Lower lobe of right lung (tissue), 2 donors: ENCODE results near the gene ANKRD11. TPM values are rescaled to one million over a fixed set of nuclear protein-coding genes. Genes with fewer than 3 reads are reported as not detected.

Source experiments
- ATAC-seq, 2 donors: fragments of 200-7000 bp; cut with Tn5 transposase; one replicate each; pipeline ENCODE4 v1.9.1; 2020 to 2022; ENCODE audit warnings: mild to moderate bottlenecking in 2 of 2, moderate library complexity in 2 of 2
- DNase-seq: peaks from one replicate; pipeline ENCODE4 v3.0.0-alpha.2; 2020
- H3K27ac ChIP-seq: fragments of 200-600 bp; one replicate; pipeline ENCODE4 v1.8.0; 2022
- H3K27me3 ChIP-seq: fragments of 200-600 bp; one replicate; pipeline ENCODE4 v1.8.0; 2022; ENCODE audit warnings: low read depth
- H3K36me3 ChIP-seq: fragments of 200-600 bp; one replicate; pipeline ENCODE4 v1.8.0; 2022; ENCODE audit warnings: mild to moderate bottlenecking
- H3K4me1 ChIP-seq: fragments of 200-600 bp; one replicate; pipeline ENCODE4 v1.8.0; 2022
- H3K4me3 ChIP-seq: fragments of 200-600 bp; one replicate; pipeline ENCODE4 v1.8.0; 2022; ENCODE audit warnings: mild to moderate bottlenecking
- H3K9me3 ChIP-seq: fragments of 200-600 bp; one replicate; pipeline ENCODE4 v1.8.0; 2022
- CTCF ChIP-seq: fragments of 200-600 bp; IDR thresholded peaks from one replicate; pipeline ENCODE4 v1.8.0; 2022; ENCODE audit warnings: antibody characterized with exemption, mild to moderate bottlenecking
- intact Hi-C: fragments of 100-400 bp; cut with DNase I; formaldehyde crosslinking; loops from one replicate; pipeline ENCODE4 v1.11.0; 2022
- total RNA-seq: library from RNA; stranded (reverse); fragmentation: NEBNext Ultra II Directional; extraction: Animal tissue kit (Norgen Biotek cat#: 25700); gene quantifications from one replicate; pipeline ENCODE4 v1.2.1, GENCODE V29; 2021
- donor health status: DM: no; HTN: yes; CAD: no; lungs with severe emphysema.

The ANKRD11 gene
- total RNA-seq, 1 donor from 2014 or later = 127 TPM

GRCh38 chr16:89476811-89477261 lies 13.5 kb downstream of the ANKRD11 start:
- no peak overlapping the region for H3K4me3 ChIP-seq

GRCh38 chr16:89476379-89476778 lies 14.0 kb downstream of the ANKRD11 start:
- ATAC-seq (peak in 1 of 2 donors; percentile 28), DNase-seq (no peak)
- no peaks in the 10 kb centered on the region for H3K9me3 ChIP-seq
- H3K4me1 ChIP-seq = peaks cover 97% of the 10 kb centered on the region
- H3K27me3 ChIP-seq = no peaks in the 10 kb centered on the region
- intact Hi-C loops = no loop called here
- H3K4me3 ChIP-seq = no peak overlapping the region
- no peak for TF ChIP-seq CTCF
- no peaks in the 10 kb centered on the region for H3K36me3 ChIP-seq
- no peak overlapping the region for H3K27ac ChIP-seq

More at GRCh38 chr16:89476811-89477261, 13.5 kb downstream of the ANKRD11 start:
- no peaks in the 10 kb centered on the region for H3K9me3 ChIP-seq
- no peaks in the 10 kb centered on the region for H3K27me3 ChIP-seq
- no peaks in the 10 kb centered on the region for H3K36me3 ChIP-seq
- H3K27ac ChIP-seq = no peak overlapping the region
- ATAC-seq (no peak), DNase-seq (no peak)
- intact Hi-C loops = no loop called here
- no peak for TF ChIP-seq CTCF
- peaks cover 97% of the 10 kb centered on the region for H3K4me1 ChIP-seq

DNA sequence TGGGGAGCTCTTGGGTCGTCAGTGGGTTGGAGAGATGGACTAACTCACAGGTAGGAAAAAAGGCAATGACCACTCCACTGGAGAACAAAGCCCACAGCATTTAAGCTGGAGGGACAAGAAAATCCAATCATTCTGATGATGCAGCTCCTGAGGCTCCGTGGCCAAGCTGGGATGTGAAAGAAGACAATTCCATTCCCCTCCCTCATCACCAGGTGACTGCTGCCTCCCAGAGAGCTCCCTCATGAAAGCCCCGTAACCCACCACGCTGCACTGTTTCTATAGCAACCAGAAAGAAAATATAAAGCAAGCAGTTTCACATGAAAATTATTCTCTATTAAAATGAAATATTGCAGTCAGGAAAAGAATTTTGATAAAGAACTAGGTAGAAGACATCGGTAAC lies 15.2 kb downstream of the ANKRD11 start:
- peaks cover 97% of the 10 kb centered on the region for H3K4me1 ChIP-seq
- no peak for TF ChIP-seq CTCF
- no peaks in the 10 kb centered on the region for H3K27me3 ChIP-seq
- no peak overlapping the region for H3K27ac ChIP-seq
- DNase-seq (no peak), ATAC-seq (no peak)
- H3K4me3 ChIP-seq = no peak overlapping the region
- no peaks in the 10 kb centered on the region for H3K9me3 ChIP-seq
- no peaks in the 10 kb centered on the region for H3K36me3 ChIP-seq
- intact Hi-C loops = no loop called here

DNA sequence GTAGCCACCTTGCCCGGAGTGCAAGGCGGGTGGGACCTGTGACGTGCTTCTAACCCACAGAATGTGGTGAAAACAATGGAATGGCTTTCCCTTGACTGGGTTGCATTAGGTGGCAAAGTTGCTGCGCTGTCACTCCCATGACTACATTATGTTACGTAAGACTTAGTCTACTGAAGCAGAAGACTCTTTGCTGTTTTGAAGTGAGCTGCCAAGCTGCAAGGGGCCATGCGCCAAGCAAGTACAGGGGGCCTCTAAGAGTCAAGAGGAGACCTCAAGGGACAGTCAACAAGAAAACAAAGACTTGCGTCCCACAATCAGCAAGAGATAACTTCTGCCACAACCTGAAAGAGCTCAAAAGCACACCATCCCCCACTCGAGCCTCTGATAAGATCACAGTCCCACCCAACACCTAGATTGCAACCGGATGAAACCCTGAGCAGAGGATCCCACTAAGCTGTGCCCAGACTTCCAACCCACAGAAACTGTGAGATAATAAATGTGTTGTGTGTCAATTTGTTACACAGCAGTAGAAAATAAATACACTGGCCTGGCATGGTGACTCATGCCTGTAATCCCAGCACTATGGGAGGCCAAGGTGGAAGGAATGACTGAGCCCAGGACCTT lies 16.5 kb downstream of the ANKRD11 start:
- ATAC-seq = peak; percentile 27 to 46
- TF ChIP-seq CTCF = no peak
- no peak overlapping the region for H3K4me3 ChIP-seq
- no peaks in the 10 kb centered on the region for H3K9me3 ChIP-seq
- H3K4me1 ChIP-seq = peaks cover 87% of the 10 kb centered on the region
- no peaks in the 10 kb centered on the region for H3K27me3 ChIP-seq
- no peak overlapping the region for H3K27ac ChIP-seq
- DNase-seq = no peak
- H3K36me3 ChIP-seq = no peaks in the 10 kb centered on the region
- intact Hi-C loops = no loop called here

- H3K27ac ChIP-seq = no peak overlapping the region
- no peaks in the 10 kb centered on the region for H3K36me3 ChIP-seq
- no peaks in the 10 kb centered on the region for H3K27me3 ChIP-seq
- H3K9me3 ChIP-seq = no peaks in the 10 kb centered on the region
- DNase-seq = no peak
- H3K4me1 ChIP-seq = peaks cover 85% of the 10 kb centered on the region
- intact Hi-C loops = no loop called here
- H3K4me3 ChIP-seq = no peak overlapping the region
- ATAC-seq = no peak
- TF ChIP-seq CTCF = no peak
Observed at GRCh38 chr16:89473136-89473712, 17.1 kb downstream of the ANKRD11 start.
